Measurements from ENCODE around the gene PTH2. TPM values are rescaled to one million over a fixed set of nuclear protein-coding genes. Genes with fewer than 3 reads are reported as not detected.
A peak's percentile ranks its signal among the peaks of the same experiment; 100 is the strongest.

The PTH2 gene
- total and polyA plus RNA-seq, 2 experiments from 2014 or later: not detected

DNA sequence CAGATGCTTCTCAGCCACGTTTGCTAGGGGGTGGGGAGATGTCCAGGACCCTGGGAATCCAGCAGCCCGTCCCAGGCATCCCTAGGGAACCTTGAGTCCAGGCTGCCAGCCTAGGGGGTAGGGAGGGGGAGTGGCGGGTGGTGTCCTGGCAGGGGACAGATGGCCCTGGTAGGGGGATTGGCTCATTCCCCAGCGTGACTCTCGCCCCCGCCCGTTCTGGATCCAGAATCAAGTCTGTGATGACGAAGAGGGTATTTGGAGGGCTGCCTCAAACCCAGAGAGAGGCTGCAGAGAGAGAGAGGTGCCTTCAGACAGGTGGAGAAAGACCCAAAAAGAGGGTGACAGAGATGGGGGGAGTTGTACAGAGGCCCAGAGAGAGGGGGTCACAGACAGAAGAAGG, 14.0 kb upstream of the PTH2 start:
- Histone ChIP-seq H2AFZ (no peak overlapping the region), H3K9me2 (replicated peaks; ENCODE audit: insufficient read depth) (no peaks in the 10 kb centered on the region), H3K79me2 (no peaks in the 10 kb centered on the region), H3K9me3 (ENCODE audit: low read depth) (no peaks in the 10 kb centered on the region), H3K27ac (no peak overlapping the region), H3K36me3 (replicated peaks; ENCODE audit: insufficient read depth, low read depth) (no peaks in the 10 kb centered on the region), H3K4me3 (no peak overlapping the region), H4K20me1 (ENCODE audit: insufficient read depth, poor library complexity, severe bottlenecking) (no peaks in the 10 kb centered on the region), H3K4me2 (no peak overlapping the region), H3K4me1 (ENCODE audit: insufficient read depth) (no peaks in the 10 kb centered on the region), H3K27me3 (peaks cover 97% of the 10 kb centered on the region)
- TF ChIP-seq EZH2phosphoT487 (IDR thresholded peaks at IDR 0.05; ENCODE audit: low read depth, severe bottlenecking, unreplicated experiment) (no peak), EZH2 (IDR thresholded peaks at IDR 0.05; ENCODE audit: borderline replicate concordance) (no peak)
- TF ChIP-seq, protein P1, sequence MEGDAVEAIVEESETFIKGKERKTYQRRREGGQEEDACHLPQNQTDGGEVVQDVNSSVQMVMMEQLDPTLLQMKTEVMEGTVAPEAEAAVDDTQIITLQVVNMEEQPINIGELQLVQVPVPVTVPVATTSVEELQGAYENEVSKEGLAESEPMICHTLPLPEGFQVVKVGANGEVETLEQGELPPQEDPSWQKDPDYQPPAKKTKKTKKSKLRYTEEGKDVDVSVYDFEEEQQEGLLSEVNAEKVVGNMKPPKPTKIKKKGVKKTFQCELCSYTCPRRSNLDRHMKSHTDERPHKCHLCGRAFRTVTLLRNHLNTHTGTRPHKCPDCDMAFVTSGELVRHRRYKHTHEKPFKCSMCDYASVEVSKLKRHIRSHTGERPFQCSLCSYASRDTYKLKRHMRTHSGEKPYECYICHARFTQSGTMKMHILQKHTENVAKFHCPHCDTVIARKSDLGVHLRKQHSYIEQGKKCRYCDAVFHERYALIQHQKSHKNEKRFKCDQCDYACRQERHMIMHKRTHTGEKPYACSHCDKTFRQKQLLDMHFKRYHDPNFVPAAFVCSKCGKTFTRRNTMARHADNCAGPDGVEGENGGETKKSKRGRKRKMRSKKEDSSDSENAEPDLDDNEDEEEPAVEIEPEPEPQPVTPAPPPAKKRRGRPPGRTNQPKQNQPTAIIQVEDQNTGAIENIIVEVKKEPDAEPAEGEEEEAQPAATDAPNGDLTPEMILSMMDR (IDR thresholded peaks at IDR 0.05; ENCODE audit: poor library complexity): no peak
- 40% methylated on average over 8 of the region's 8 CpGs for WGBS (ENCODE audit: low lambda C conversion rate, missing lambda C conversion rate)
- no peak for DNase-seq (ENCODE audit: low spot score)

DNA sequence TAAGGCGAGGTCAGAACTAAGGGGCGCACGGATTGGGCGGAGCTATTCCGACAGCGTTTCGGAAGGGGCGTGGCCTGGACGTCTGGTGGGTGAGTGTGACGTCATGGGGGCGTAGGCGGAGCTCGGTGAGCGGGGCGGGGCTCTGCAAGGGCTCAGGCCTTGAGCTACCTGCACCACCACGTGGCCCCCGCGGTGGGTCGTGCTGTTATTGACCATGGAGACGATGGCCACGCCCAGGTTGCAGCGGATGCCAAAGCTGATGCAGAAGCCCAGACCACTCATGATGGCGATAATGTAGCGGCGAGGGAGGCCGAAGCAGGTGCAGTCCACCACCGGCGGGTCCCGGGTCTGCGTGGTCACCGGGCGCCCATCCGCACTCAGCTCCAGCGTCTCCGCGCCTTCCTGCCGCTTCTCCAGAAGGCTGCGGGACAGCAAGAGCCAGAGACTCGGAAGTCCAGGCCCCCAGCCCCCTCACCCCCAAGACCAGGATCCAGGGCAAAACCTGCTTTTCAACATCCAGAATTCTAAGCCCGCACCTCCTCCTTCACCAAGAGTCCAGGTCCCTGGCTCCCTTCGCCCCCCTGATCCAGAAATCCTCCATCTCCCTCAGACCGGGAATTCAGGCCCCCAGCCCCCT, 13.3 kb upstream of the PTH2 start:
- H3K4me3 ChIP-seq: no peak overlapping the region
- no peak overlapping the region for H3K4me2 ChIP-seq
- DNase-seq (ENCODE audit: low spot score): peak; percentile 51
- no peaks in the 10 kb centered on the region for H3K9me3 ChIP-seq (ENCODE audit: low read depth)
- TF ChIP-seq, protein P1 (IDR thresholded peaks at IDR 0.05; ENCODE audit: poor library complexity): no peak
- TF ChIP-seq EZH2phosphoT487 (IDR thresholded peaks at IDR 0.05; ENCODE audit: low read depth, severe bottlenecking, unreplicated experiment) (no peak), EZH2 (IDR thresholded peaks at IDR 0.05; ENCODE audit: borderline replicate concordance) (no peak)
- no peaks in the 10 kb centered on the region for H3K4me1 ChIP-seq (ENCODE audit: insufficient read depth)
- no peaks in the 10 kb centered on the region for H3K9me2 ChIP-seq (replicated peaks; ENCODE audit: insufficient read depth)
- no peak overlapping the region for H3K27ac ChIP-seq
- no peaks in the 10 kb centered on the region for H3K79me2 ChIP-seq
- no peaks in the 10 kb centered on the region for H3K36me3 ChIP-seq (replicated peaks; ENCODE audit: insufficient read depth, low read depth)
- H4K20me1 ChIP-seq (ENCODE audit: insufficient read depth, poor library complexity, severe bottlenecking): no peaks in the 10 kb centered on the region
- H2AFZ ChIP-seq: no peak overlapping the region
- H3K27me3 ChIP-seq: peaks cover 97% of the 10 kb centered on the region
- 31% methylated on average over 42 of the region's 42 CpGs for WGBS (ENCODE audit: low lambda C conversion rate, missing lambda C conversion rate)

DNA sequence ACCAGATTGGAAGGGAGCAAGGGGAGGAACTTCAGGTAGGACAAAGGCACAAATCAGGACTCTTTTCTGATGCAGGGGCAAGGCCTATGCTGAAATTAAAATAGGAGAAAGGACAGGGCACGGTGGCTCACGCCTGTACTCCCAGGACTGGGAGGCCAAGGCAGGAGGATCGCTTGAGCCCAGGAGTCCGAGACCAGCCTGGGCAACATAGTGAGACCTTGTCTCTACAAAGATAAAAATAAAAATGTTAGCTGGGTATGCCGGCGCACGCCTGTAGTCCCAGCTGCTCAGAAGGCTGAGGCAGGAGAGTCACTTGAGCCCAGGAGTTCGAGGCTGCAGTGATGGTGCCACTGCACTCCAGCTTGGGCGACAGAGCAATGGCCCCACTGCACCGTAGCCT, 12.4 kb upstream of the PTH2 start:
- Histone ChIP-seq H3K9me3 (ENCODE audit: low read depth) (no peaks in the 10 kb centered on the region), H3K4me2 (no peak overlapping the region), H3K36me3 (replicated peaks; ENCODE audit: insufficient read depth, low read depth) (no peaks in the 10 kb centered on the region), H3K4me3 (no peak overlapping the region), H3K79me2 (no peaks in the 10 kb centered on the region), H3K27me3 (peaks cover 100% of the 10 kb centered on the region), H4K20me1 (ENCODE audit: insufficient read depth, poor library complexity, severe bottlenecking) (no peaks in the 10 kb centered on the region), H2AFZ (no peak overlapping the region), H3K27ac (no peak overlapping the region), H3K4me1 (ENCODE audit: insufficient read depth) (no peaks in the 10 kb centered on the region), H3K9me2 (replicated peaks; ENCODE audit: insufficient read depth) (no peaks in the 10 kb centered on the region)
- WGBS (ENCODE audit: low lambda C conversion rate, missing lambda C conversion rate): 95% methylated on average over 10 of the region's 10 CpGs
- DNase-seq (ENCODE audit: low spot score): no peak
- no peak for TF ChIP-seq EZH2 (IDR thresholded peaks at IDR 0.05; ENCODE audit: borderline replicate concordance)
- TF ChIP-seq, protein P1 (IDR thresholded peaks at IDR 0.05; ENCODE audit: poor library complexity): no peak
- TF ChIP-seq EZH2phosphoT487 (IDR thresholded peaks at IDR 0.05; ENCODE audit: low read depth, severe bottlenecking, unreplicated experiment): no peak
